Esophagus (tissue), 2 donors: ENCODE results near the gene COBL. TPM values are rescaled to one million over a fixed set of nuclear protein-coding genes. Genes with fewer than 3 reads are reported as not detected.

ENCODE experiments used
- H3K27ac ChIP-seq, 2 donors: one replicate each; pipeline ENCODE4 v1.5.1; 2013; ENCODE audit warnings: low read depth in 2 of 2, mild to moderate bottlenecking in 2 of 2, inconsistent platforms in 1 of 2, low read length in 1 of 2, moderate library complexity in 1 of 2
- H3K27me3 ChIP-seq, 2 donors: one replicate each; pipeline ENCODE4 v1.6.1; 2013; ENCODE audit warnings: low read length in 2 of 2, control low read depth in 1 of 2, mild to moderate bottlenecking in 1 of 2; ENCODE audit not compliant: insufficient read depth in 2 of 2, control insufficient read depth in 1 of 2
- H3K36me3 ChIP-seq, 2 donors: one replicate each; pipeline ENCODE4 v1.6.1; 2013; ENCODE audit warnings: low read length in 1 of 2; ENCODE audit not compliant: control insufficient read depth in 2 of 2, insufficient read depth in 2 of 2
- H3K4me1 ChIP-seq, 2 donors: one replicate each; pipeline ENCODE4 v1.6.1; 2013; ENCODE audit warnings: low read length in 1 of 2; ENCODE audit not compliant: control insufficient read depth in 2 of 2, insufficient read depth in 2 of 2
- H3K4me3 ChIP-seq, 2 donors: one replicate each; pipeline ENCODE4 v1.5.1; 2013; ENCODE audit warnings: low read length in 2 of 2, mild to moderate bottlenecking in 2 of 2, low read depth in 1 of 2, moderate library complexity in 1 of 2
- H3K9me3 ChIP-seq, 2 donors: one replicate each; pipeline ENCODE4 v1.6.1; 2013; ENCODE audit warnings: mild to moderate bottlenecking in 2 of 2, low read depth in 1 of 2, low read length in 1 of 2, moderate library complexity in 1 of 2; ENCODE audit not compliant: control insufficient read depth in 2 of 2, insufficient read depth in 1 of 2
- WGBS, 2 donors: extraction: QIAGEN DNeasy Blood & Tissue Kit; methylation state at CpG; one replicate each; pipeline ENCODE4 v1.1.7; 2013; 5-methylcytosine and 5-hydroxymethylcytosine counted together
- polyA plus RNA-seq, 2 donors: library from polyadenylated mRNA; stranded (reverse); fragments of 200-250 nt; gene quantifications; one replicate each; pipeline ENCODE4 v1.2.3, GENCODE V29; 2013
- donor health status: healthy with polysubstance abuse.
- donor health status: Bipolar disorder and iron deficiency.

COBL gene
- polyA plus RNA-seq, 2 donors: 3.6 to 6.1 TPM

DNA sequence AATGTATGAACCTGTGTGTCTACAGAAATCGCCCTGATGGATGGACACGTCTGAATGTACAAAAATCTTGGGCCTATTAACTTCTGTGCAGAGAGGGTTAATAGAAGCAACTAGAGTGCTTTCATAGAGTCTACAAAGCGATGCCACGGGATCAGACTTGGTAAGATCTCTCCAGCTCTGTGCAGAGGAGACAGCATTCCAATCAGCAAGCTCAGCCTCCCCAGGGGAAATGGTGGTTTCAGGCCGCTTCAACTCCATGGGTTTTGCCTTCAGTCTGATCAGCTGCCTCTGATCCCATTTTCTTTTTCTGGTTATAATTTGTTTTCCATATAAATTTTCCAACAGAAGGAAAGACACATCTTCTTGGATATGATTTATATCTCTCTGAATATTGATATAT is 35.1 kb upstream of the COBL start:
- Histone ChIP-seq H3K9me3 (no peaks in the 10 kb centered on the region), H3K36me3 (no peaks in the 10 kb centered on the region), H3K4me1 (no peaks in the 10 kb centered on the region), H3K27ac (no peak overlapping the region), H3K27me3 (no peaks in the 10 kb centered on the region), H3K4me3 (no peak overlapping the region)
- WGBS, 2 donors: 80 to 87% methylated on average over 5 of the region's 5 CpGs

GRCh38 chr7:51350546-51350896 is 33.9 kb upstream of the COBL start:
- H3K9me3 ChIP-seq: no peaks in the 10 kb centered on the region
- H3K4me3 ChIP-seq: no peak overlapping the region
- no peak overlapping the region for H3K27ac ChIP-seq
- H3K27me3 ChIP-seq: no peaks in the 10 kb centered on the region
- WGBS, 2 donors: 50 to 60% methylated on average over 1 of the region's 1 CpG
- no peaks in the 10 kb centered on the region for H3K4me1 ChIP-seq
- no peaks in the 10 kb centered on the region for H3K36me3 ChIP-seq

GRCh38 chr7:51349820-51350545 is 33.4 kb upstream of the COBL start:
- no peak overlapping the region for H3K4me3 ChIP-seq
- no peaks in the 10 kb centered on the region for H3K4me1 ChIP-seq
- no peak overlapping the region for H3K27ac ChIP-seq
- WGBS, 2 donors: 67 to 72% methylated on average over 8 of the region's 8 CpGs
- no peaks in the 10 kb centered on the region for H3K27me3 ChIP-seq
- no peaks in the 10 kb centered on the region for H3K36me3 ChIP-seq
- no peaks in the 10 kb centered on the region for H3K9me3 ChIP-seq

- H3K9me3 ChIP-seq: no peaks in the 10 kb centered on the region
- no peaks in the 10 kb centered on the region for H3K4me1 ChIP-seq
- H3K27ac ChIP-seq: no peak overlapping the region
- WGBS, 2 donors: 58 to 59% methylated on average over 3 of the region's 3 CpGs
- no peak overlapping the region for H3K4me3 ChIP-seq
- H3K36me3 ChIP-seq: no peaks in the 10 kb centered on the region
- H3K27me3 ChIP-seq: no peaks in the 10 kb centered on the region
Measured at GRCh38 chr7:51346126-51346525, 29.5 kb upstream of the COBL start.

DNA sequence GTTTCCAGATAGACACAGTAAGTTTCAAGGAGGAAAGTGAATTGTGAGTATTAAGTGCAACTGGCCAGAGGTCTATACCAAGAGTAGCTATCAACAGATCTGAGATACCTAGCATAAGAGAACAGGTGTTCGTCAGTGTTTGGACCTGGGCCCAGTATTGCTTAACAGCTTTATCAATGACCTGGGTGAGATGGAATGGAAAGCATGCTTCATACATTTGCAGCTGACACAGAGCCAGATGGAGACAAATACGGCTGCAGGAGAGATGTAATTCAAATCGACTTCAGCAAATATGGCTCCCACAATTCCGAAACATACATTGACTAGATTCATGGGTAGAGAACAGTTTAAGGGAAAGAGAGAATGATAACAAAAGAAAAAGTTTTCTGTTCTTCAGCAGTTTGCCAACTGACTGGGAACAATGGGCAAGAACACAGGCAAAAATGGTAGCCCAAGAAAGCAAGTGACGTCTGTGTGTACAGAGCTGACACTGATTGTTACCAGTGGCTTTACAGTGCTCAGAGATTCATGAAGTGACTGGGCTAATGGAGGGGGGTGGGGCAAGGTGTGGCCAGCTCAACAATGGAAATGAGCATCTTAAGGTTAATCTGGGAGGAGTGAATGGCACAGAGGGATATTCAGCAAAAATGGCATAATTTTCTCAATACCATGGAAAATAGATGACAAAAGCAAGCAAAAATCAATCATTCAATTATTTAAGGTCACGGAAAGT is 28.0 kb upstream of the COBL start:
- no peaks in the 10 kb centered on the region for H3K9me3 ChIP-seq
- 64 to 74% methylated on average over 6 of the region's 6 CpGs for WGBS, 2 donors
- H3K4me3 ChIP-seq: no peak overlapping the region
- no peak overlapping the region for H3K27ac ChIP-seq
- no peaks in the 10 kb centered on the region for H3K36me3 ChIP-seq
- H3K27me3 ChIP-seq: no peaks in the 10 kb centered on the region
- H3K4me1 ChIP-seq: no peaks in the 10 kb centered on the region

GRCh38 chr7:51340936-51341335 is 24.3 kb upstream of the COBL start:
- no peaks in the 10 kb centered on the region for H3K4me1 ChIP-seq
- no peaks in the 10 kb centered on the region for H3K36me3 ChIP-seq
- H3K9me3 ChIP-seq: no peaks in the 10 kb centered on the region
- WGBS, 2 donors: 89 to 92% methylated on average over 6 of the region's 6 CpGs
- no peaks in the 10 kb centered on the region for H3K27me3 ChIP-seq
- H3K4me3 ChIP-seq: no peak overlapping the region
- no peak overlapping the region for H3K27ac ChIP-seq

DNA sequence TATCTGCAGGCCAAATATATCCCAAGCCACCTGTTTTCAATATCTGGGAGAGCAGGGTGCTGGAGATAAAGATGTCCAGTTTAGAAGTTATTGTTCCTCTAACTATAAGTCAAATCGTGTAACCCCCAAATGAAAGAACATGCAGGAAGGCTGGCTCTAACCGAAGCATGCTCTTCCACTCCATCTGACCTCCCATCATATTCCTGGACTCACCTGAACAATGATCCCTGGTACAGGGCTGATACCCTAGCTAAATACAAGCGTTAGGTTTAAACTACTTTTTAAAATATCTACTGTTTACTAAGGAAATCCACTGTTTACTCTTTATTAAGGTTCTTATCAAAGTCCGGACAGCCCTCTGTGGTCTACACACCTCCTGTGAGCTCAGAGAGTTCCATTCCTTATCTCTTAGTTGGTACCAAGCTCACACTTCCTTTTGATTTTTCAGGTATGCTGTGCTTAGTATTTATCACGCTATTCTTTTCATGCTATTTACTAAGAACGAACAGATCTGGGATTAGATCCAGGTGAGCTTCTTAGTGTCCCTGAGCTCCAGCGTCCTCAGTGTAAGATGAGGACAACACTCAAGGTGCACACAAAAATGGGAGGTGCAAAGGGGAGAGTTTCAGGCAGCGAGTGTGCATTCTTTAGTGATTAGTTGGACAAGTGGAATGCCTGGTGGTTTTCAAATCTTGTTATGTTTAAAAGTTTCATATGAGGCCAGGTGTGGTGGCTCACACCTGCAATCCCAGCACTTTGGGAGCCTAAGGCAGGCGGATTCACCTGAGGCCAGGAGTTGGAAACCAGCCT is 23.6 kb upstream of the COBL start:
- WGBS, 2 donors: 47% methylated on average over 9 of the region's 9 CpGs
- no peaks in the 10 kb centered on the region for H3K27me3 ChIP-seq
- H3K36me3 ChIP-seq: no peaks in the 10 kb centered on the region
- H3K4me3 ChIP-seq: no peak overlapping the region
- no peak overlapping the region for H3K27ac ChIP-seq
- H3K4me1 ChIP-seq: no peaks in the 10 kb centered on the region
- H3K9me3 ChIP-seq: no peaks in the 10 kb centered on the region

- WGBS, 2 donors: 89 to 93% methylated on average over 2 of the region's 2 CpGs
- Histone ChIP-seq H3K4me3 (no peak overlapping the region), H3K36me3 (no peaks in the 10 kb centered on the region), H3K27ac (no peak overlapping the region), H3K4me1 (no peaks in the 10 kb centered on the region), H3K9me3 (no peaks in the 10 kb centered on the region), H3K27me3 (no peaks in the 10 kb centered on the region)
Measured at GRCh38 chr7:51335057-51335456, 18.4 kb upstream of the COBL start.

- Histone ChIP-seq H3K4me1 (no peaks in the 10 kb centered on the region), H3K36me3 (no peaks in the 10 kb centered on the region), H3K27me3 (no peaks in the 10 kb centered on the region), H3K4me3 (no peak overlapping the region), H3K9me3 (no peaks in the 10 kb centered on the region), H3K27ac (no peak overlapping the region)
- 84 to 87% methylated on average over 4 of the region's 4 CpGs for WGBS, 2 donors
Measured at GRCh38 chr7:51329696-51330263, 13.2 kb upstream of the COBL start.
